NCI-H82 treated with DMSO at 0.1 percent for 48 hours (cell line): ENCODE results near the gene ABLIM1.

Experiments used
- DNase-seq: peaks from one replicate; lab custom pipeline; 2025; ENCODE audit not compliant: unreplicated experiment; lab: John Stamatoyannopoulos, UW

ABLIM1 gene

GRCh38 chr10:114520453-114520852 lies 137.6 kb downstream of the ABLIM1 start:
- no peak for DNase-seq

- no peak for DNase-seq
Observed at GRCh38 chr10:114519756-114520293, 138.2 kb downstream of the ABLIM1 start.

- DNase-seq: no peak
Observed at GRCh38 chr10:114519306-114519669, 138.8 kb downstream of the ABLIM1 start.

- no peak for DNase-seq
Observed at GRCh38 chr10:114518401-114519305, 139.4 kb downstream of the ABLIM1 start.

- DNase-seq: no peak
Observed at GRCh38 chr10:114517368-114518250, 140.5 kb downstream of the ABLIM1 start.

GRCh38 chr10:114516356-114516755 lies 141.7 kb downstream of the ABLIM1 start:
- DNase-seq: no peak

GRCh38 chr10:114515298-114515914 lies 142.7 kb downstream of the ABLIM1 start:
- no peak for DNase-seq

- no peak for DNase-seq
Observed at GRCh38 chr10:114513381-114513792, 144.7 kb downstream of the ABLIM1 start.

GRCh38 chr10:114511881-114512280 lies 146.2 kb downstream of the ABLIM1 start:
- no peak for DNase-seq

GRCh38 chr10:114508376-114508775 lies 149.7 kb downstream of the ABLIM1 start:
- DNase-seq: no peak

GRCh38 chr10:114507449-114507848 lies 150.6 kb downstream of the ABLIM1 start:
- no peak for DNase-seq

GRCh38 chr10:114506871-114507385 lies 151.1 kb downstream of the ABLIM1 start:
- DNase-seq: no peak

GRCh38 chr10:114504769-114505579 lies 153.1 kb downstream of the ABLIM1 start:
- no peak for DNase-seq

GRCh38 chr10:114502074-114502473 lies 156.0 kb downstream of the ABLIM1 start:
- DNase-seq: no peak

- no peak for DNase-seq
Observed at GRCh38 chr10:114501650-114502049, 156.4 kb downstream of the ABLIM1 start.

GRCh38 chr10:114500643-114501042 lies 157.4 kb downstream of the ABLIM1 start:
- no peak for DNase-seq

GRCh38 chr10:114499630-114500190 lies 158.4 kb downstream of the ABLIM1 start:
- DNase-seq: no peak

- no peak for DNase-seq
Observed at GRCh38 chr10:114499116-114499515, 159.0 kb downstream of the ABLIM1 start.

GRCh38 chr10:114498413-114499111 lies 159.5 kb downstream of the ABLIM1 start:
- DNase-seq: no peak
